ENCODE data around the gene EPM2AIP1.
"Not testable (repeated sequence)": the region's sequence is repeated elsewhere in the genome, so short reads cannot be mapped to it uniquely, and the experiment has no call there.

EPM2AIP1 gene

DNA sequence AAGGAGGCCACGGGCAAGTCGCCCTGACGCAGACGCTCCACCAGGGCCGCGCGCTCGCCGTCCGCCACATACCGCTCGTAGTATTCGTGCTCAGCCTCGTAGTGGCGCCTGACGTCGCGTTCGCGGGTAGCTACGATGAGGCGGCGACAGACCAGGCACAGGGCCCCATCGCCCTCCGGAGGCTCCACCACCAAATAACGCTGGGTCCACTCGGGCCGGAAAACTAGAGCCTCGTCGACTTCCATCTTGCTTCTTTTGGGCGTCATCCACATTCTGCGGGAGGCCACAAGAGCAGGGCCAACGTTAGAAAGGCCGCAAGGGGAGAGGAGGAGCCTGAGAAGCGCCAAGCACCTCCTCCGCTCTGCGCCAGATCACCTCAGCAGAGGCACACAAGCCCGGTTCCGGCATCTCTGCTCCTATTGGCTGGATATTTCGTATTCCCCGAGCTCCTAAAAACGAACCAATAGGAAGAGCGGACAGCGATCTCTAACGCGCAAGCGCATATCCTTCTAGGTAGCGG is at the start of gene EPM2AIP1:
Gene EPM2AIP1 (minus strand): TSS at position 326 of the 520 bp plus-strand sequence. CDS start 54 bp downstream, at position 272.
- DNase-seq: no peak

DNA sequence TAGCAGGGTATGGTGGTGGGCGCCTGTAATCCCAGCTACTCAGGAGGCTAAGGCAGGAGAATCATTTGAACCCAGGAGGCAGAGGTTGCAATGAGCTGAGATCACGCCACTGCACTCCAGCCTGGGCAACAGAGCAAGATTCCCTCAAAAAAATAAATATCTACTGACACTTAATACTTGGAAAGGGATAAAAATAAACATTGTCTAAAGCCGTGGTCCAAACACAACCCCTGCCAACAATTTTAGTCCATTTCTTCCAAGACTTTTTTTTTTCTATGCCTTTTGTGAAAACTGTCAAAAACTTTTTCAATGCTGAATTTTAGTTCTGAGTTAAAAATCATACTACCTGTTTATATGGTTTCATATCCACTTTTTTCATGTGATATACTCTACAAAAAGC is 49.8 kb upstream of the EPM2AIP1 start:
- not testable (repeated sequence) for DNase-seq

DNA sequence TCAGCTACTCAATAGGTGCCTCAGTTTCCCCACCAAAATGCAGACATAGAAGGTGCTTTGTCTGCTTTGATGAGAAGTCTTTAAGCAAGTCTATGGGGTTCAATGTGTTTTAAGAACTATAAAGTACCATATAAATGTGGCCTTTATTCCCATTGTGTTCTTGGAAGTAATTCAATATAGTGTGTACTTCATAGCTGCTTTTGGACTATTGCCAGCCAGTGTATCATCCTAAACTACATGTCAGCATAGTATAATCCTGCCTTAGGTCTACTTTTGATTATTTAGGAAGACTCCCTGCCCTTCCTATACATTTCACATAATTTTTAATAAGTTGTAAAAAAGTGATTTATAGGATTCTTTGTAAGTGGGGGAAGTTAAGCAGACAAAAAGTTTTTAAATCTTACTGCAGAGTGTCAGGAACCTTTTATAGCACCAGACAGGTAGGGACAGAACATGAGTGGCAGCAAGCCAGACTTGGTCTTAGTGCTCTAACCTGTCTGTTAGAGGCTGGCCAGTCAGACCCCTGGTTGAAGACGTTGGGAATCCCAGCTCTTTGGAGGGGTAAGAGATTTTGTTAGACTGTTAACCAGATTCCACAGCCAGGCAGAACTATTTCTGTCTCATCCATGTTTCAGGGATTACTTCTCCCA is 48.7 kb upstream of the EPM2AIP1 start:
- no peak for DNase-seq

DNA sequence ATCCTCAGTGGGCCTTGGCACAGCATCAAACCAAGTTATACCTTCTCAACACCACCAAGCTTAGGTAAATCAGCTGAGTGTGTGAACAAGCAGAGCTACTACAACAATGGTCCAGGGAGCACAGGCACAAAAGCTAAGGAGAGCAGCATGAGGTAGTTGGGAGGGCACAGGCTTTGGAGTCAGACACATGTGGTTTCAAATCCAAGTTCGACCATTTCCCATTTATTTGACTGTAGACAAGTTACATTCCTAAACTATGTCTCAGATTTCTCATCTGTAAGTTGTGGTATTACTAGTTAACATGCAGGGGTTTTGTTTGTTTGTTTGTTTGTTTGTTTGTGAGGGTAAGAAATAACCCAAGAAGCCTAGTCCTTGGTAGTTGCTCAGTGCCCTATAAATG is 47.3 kb upstream of the EPM2AIP1 start:
- DNase-seq: no peak

DNA sequence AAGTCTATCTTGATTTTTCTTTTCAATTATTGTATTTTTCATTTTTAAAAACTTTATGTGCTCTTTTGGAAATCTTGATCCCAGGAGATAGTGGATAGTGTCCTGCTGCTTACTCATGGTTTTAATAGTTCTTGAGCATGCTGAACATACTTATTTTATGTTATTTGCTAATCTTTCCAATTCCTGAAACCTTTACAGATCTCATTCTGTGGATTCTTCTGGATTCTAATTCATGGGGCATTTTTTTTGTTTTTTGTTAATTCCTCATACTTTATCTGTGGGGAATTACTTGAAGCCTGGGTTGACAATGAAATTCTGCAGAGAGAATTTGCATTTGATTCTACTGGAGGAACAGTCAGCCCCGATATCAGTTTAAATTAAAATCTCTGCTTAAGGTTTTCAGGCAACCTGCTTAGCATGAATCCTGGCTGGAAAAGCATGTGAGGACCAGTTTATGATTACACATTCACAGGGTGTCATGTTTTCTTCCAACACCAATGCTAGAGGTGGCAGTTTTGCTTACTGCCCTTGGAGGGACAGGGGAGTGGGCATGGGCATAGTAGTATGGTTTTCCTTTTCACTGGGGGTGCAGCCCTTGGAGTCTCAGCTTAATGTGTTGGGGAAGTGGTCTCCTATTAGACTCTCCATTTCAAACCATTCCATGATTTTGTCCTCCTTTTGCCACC is 46.4 kb upstream of the EPM2AIP1 start:
- no peak for DNase-seq

DNA sequence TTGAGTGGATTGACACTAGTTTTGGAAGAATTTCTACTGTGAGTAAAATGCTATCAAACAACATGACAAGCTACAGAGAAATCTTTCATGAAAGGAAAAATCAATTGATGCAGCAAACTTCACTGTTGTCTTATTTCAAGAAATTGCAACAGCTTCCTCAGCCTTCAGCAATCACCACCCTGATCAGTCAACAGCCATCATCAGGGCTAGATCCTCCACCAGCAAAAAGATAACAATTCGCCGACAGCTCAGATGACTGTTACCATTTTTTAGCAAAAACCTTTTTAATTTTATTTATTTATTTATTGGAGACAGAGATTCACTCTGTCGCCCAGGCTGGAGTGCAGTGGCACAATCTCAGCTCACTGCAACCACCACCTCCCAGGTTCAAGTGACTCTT is 44.4 kb upstream of the EPM2AIP1 start:
- no peak for DNase-seq

DNA sequence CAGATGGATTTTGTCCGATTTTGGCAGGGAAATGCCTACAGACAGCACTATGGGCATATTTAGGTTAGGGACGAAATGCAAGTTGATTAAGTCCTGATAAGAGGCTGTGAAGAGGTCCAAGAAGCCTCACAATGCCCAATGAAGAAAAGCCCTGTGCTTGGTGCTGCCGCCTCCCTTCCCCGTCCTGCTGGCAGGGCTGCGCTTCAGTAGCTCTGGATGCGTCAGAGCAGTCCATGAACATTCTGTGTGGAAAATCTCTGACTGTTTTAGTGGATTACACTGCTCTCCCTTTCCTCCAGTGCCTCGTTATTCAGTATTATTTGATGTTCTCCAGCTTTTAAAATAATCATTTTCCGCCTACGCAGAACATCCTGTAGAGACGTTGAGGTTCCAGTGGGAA is 40.0 kb upstream of the EPM2AIP1 start:
- DNase-seq: no peak

DNA sequence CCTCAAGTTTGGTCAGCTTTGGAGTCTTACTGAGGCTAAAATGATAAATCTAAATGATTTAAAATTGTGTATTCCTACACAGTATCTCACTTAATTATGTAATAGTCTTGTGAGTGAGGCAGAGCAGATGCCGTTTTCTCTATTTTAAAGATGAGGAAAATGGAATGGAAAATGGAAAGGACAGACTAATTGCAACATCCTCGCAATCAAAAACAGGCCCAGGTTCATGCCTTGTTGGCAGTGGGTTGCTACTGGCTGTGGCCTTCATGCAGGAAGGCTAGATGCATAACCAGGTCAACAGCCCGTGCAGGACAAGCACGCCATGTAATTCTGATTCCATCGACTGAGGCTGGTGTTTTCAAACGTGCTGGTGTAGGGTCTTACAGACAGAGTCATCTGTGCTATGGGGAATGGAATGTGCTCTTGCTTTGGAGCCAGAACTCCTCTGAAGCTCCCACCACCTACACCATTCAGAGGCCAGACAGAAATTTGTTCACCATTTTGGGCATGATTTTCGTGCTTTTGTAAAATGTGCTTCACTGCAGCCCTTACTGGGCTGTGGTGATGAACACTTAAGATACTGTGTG is 38.3 kb upstream of the EPM2AIP1 start:
- no peak for DNase-seq

DNA sequence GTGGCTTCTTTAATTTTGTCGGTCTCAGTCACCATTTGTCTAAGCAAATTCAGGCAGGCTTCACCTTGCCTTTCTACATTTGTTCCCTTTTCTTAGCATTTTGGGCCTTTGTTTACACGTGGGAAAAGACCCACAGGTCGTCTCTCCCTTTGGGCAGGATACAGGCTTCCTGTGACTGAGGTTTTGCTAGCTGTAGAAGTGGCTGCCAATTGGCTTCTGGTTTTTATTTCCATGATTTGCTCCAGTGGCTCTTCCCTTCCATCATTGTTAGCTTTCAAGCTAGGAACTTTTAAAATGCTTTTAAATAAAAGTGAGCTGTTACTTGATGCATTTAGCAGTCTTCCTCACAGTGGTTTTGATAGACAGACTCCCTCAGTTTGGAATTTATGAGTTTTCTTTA is 37.7 kb upstream of the EPM2AIP1 start:
- no peak for DNase-seq

DNA sequence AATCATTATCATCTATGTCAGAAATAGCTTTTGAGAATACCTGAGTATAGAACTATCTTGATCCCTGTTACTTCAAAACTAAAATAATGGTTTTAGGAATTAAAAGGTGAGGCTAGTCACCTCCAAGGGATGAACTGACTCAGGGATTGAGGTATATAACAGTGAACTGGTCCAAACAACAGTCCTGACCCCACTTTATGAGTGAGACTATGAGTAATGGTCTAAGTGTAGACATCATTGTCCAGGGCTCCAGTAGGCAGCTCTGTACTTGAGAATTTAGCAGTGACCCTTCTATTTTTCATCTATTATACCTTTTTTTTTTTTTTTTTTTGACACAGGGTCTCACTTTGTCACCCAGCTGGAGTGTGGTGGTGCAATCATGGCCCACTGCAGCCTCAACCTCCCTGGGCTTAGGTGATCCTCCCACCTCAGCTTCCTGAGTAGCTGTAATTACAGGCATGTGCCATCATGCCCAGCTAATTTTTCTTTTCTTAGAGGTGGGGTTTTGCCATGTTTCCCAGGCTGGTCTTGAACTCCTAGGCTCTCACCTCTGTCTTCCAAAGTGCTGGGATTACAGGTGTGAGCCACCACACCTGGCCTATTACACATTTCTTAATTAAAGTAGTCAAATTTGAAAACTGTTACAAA is 36.7 kb upstream of the EPM2AIP1 start:
- no peak for DNase-seq

DNA sequence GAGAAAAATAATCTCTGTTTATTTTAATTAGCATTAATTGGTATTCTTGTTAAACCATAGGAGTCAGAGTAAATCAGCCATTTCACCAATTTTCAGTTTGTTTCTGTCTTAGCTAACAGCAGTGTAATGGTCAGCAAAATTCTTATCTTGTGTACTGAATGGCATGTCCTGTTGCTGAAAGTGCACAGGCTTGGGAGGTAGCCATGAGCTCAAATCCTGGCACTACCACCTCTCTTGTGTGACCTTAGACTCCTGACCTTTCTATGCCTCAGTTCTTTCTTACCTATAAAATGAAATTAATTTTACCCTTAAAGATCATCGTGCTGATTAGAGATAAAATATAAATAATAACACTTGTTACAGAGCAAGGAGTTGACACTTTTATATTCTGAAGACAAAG is 36.2 kb upstream of the EPM2AIP1 start:
- DNase-seq: no peak

DNA sequence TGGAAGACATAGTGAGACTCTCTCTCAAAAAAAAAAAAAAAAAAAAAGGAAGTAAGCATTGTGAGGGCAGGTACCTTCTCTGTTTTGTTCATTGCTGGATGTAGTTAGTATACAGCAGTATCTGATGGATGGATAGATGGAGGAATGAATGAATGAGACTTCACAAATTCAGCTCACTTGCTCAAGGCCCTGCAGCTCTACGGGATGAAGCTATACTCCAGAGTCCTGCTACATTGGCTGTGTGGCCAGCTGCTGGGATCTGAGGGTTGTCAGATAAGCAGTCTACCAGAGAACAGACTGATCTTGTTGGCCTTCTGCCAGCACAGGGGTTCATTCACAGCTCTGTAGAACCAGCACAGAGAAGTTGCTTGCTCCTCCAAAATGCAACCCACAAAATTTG is 35.4 kb upstream of the EPM2AIP1 start:
- no peak for DNase-seq

DNA sequence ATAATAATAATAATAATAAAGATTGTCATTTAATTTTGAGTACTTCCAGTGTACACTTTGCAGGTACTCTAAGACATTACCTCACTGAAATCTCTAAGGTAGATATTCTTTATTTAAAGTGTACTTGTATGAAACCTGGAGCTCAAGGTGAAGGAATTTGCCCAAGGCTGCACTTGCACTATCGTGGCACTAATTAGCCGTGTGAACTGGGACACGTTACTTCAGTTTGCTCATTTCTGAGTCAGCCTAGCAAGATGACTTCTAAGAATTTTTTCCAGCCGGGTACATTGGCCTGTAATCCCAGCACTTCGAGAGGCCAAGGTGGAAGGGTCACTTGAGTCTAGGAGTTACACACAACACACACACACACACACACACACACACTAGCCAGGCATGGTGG is 33.9 kb upstream of the EPM2AIP1 start:
- no peak for DNase-seq

DNA sequence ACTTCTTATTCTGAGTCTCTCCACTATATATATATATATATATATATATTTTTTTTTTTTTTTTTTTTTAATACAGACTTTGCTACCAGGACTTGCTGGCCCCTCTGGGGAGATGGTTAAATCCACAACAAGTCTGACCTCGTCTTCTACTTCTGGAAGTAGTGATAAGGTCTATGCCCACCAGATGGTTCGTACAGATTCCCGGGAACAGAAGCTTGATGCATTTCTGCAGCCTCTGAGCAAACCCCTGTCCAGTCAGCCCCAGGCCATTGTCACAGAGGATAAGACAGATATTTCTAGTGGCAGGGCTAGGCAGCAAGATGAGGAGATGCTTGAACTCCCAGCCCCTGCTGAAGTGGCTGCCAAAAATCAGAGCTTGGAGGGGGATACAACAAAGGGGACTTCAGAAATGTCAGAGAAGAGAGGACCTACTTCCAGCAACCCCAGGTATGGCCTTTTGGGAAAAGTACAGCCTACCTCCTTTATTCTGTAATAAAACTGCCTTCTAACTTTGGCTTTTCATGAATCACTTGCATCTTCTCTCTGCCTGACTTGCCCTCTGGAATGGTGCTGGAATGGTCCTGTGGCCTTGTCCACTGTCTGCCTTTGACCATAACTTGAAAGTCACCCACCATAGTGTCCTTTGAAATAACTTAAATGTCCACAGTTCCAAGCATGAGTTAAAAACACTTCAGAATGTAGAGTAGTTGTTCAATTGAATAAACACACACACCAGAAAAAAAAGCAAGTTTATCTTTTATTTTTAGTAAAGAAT is 32.8 kb upstream of the EPM2AIP1 start:
- DNase-seq: no peak

DNA sequence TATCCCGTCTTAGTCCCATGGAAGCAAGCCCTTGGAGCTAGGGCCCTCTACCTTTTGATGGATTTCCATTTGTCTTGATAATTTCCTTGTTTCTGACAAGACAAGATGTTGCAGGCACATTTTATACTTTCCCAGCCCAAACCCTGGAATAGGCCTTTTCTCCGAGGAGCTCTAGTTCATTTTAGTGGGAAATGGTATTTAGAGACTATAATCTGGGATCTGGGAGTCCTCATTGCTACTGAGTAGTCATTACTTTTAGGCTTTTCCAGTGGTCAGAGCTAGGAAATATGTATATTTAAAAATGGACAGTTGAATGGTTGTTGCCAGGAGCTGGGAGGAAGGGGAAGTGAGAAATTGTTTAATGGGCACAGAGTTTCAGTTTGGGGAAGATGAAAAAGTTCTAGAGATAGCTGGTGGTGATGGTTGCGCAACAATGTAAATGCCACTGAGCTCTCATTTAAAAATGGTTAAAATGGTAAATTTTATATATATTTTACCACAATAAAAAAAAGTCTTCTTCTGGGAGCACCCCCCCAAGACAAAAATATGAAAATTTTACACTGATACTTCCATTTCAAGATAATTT is 32.0 kb upstream of the EPM2AIP1 start:
- DNase-seq: no peak

DNA sequence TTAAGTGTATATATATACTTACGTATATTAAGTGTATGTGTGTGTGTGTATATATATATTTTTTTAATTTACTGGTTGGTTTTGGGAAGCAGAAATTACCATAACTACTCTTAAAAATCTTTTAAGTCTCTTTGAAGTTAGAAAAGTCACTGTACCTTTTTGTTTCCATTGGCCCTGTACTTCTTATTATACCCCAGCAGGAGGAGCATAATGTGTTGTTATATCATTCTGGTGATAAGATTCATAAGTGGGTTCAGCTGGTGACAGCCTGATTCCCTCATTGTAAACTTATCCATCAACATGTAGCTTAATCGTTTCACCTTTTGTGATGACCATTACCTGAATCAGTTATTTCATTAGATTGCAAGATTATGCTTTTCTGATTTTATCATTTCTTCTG is 31.2 kb upstream of the EPM2AIP1 start:
- DNase-seq: peak; percentile 19

DNA sequence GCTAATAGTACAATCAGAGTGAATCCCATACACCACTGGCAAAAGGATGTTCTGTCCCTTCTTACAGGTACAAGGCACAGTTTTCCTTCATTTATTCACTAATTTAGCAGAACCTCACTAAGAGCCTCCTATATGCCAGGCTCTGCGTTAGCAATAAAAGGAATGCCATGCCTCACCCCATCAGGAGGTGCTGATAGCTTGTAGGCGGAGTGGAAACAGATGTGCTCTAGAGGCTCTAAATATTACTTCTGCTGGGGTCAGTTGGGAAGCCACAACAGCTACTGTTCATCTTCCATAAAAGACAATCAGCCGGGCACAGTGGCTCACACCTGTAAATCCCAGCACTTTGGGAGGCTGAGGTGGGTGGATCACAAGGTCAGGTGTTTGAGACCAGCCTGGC is 24.8 kb upstream of the EPM2AIP1 start:
- DNase-seq: no peak

DNA sequence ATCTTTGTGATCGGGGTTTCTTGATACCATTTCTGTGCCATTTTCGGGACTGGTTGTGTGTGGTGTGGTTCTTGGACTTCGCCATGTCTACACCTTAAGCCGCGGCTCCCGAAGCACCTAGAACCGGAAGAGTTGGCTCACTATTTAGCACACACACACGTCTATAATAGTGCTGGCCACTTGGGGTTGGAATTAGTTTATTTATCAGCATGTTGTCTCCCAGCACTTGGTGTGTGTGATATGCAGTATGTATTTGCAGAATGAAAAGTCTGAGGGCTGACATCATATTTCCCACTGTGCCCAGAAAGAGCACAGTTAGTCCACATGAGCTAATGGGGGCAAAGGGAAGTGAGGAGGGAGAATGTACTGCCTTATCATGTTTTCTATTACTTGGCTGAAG is 24.0 kb upstream of the EPM2AIP1 start:
- no peak for DNase-seq

DNA sequence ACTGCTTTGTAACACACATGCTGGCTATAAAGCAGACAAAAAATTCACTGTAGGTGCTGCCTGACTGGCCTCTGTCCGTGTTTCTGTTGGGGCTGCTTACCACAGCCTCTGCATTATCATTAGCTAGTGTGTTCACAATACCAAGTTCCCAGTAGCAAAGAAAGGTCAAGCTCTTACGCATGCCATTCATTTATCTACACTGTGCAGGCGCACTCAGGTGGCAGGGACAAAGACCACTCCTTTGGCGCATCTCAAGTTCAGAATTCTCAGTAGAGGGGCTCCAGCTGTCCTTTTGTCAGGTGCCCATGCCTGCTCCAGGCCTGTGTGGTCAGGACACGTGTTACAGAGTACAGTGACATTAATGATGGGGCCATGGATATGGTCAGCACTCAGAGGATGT is 22.7 kb upstream of the EPM2AIP1 start:
- DNase-seq: no peak

DNA sequence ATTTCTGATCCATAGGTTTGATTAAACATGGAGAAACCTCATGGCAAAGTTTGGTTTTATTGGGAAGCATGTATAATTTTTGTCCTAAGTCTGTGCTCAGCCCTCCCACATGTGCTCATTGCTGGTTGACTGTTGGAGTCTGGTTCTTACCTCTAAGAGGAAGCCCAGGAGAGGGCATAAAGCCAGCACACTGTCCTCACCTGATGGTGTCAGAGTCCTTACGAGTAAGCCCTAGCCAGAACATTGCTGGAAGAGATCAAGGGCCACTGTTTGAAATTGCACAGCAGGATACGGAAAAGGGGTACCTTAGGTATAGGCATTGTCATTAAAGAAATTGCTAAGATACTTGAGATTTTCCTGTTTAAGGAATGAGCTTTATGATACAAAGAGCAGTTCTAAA is 21.7 kb upstream of the EPM2AIP1 start:
- DNase-seq: no peak

DNA sequence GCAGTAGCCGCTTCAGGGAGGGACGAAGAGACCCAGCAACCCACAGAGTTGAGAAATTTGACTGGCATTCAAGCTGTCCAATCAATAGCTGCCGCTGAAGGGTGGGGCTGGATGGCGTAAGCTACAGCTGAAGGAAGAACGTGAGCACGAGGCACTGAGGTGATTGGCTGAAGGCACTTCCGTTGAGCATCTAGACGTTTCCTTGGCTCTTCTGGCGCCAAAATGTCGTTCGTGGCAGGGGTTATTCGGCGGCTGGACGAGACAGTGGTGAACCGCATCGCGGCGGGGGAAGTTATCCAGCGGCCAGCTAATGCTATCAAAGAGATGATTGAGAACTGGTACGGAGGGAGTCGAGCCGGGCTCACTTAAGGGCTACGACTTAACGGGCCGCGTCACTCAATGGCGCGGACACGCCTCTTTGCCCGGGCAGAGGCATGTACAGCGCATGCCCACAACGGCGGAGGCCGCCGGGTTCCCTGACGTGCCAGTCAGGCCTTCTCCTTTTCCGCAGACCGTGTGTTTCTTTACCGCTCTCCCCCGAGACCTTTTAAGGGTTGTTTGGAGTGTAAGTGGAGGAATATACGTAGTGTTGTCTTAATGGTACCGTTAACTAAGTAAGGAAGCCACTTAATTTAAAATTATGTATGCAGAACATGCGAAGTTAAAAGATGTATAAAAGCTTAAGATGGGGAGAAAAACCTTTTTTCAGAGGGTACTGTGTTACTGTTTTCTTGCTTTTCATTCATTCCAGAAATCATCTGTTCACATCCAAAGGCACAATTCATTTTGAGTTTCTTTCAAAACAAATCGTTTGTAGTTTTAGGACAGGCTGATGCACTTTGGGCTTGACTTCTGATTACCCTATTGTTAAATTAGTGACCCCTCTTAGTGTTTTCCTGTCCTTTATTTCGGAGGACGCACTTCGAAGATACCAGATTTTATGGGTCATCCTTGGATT is 674 bp upstream of the EPM2AIP1 start, which contains the start of gene MLH1:
Gene MLH1 (plus strand): TSS at position 193 of the 958 bp plus-strand sequence. CDS start 30 bp downstream, at position 223.
- DNase-seq: peak; percentile 100

All from CD4-positive, alpha-beta T cell treated with Interleukin-10 for 1 hour (primary cell).